Measurements from ENCODE around the gene KCNJ10.

Gene KCNJ10

DNA sequence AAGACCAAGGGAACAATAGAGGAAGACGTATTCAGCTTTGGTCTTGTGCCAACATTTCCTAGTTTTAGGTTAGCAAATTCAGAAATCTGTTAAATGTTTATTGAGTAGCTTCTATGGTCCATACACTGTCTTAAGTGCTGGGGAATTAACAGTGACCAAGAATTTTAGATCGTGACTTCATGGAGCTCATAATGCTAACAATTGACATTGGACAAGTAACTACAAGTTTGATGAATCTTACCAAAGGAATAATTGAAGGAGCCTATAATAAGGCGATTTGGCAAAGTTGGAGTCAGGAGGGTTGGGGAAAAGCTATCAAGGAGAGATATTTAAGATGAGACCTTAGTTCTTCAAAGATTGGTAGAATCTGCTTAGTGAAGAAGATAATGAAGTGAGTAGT lies 114.5 kb downstream of the KCNJ10 start:
- no peak overlapping the region for H2BK5ac ChIP-seq (ENCODE audit: low read length)
- H2BK120ac ChIP-seq (ENCODE audit: low read depth, low read length): no peak overlapping the region
- DNase-seq (ENCODE audit: low spot score): no peak
- no peak overlapping the region for H3K4me3 ChIP-seq (ENCODE audit: low read length in 2 of 2)
- no peaks in the 10 kb centered on the region for H3K9me3 ChIP-seq (replicated peaks in 1 of 2; ENCODE audit: control insufficient read depth in 2 of 2, insufficient read depth in 1 of 2, low read depth in 1 of 2, low read length in 2 of 2)
- no peaks in the 10 kb centered on the region for H3K4me1 ChIP-seq (ENCODE audit: control insufficient read depth in 2 of 2, insufficient read depth in 1 of 2, low read depth in 1 of 2, low read length in 2 of 2)
- no peak overlapping the region for H4K8ac ChIP-seq (ENCODE audit: low read depth, low read length)
- H3K18ac ChIP-seq (ENCODE audit: low read length): no peak overlapping the region
- no peak overlapping the region for H3K14ac ChIP-seq (ENCODE audit: low read length)
- no peaks in the 10 kb centered on the region for H3K79me1 ChIP-seq (ENCODE audit: low read depth, low read length)
- H3K27ac ChIP-seq (replicated peaks; ENCODE audit: low read length): no peak overlapping the region
- H3K27me3 ChIP-seq (ENCODE audit: control insufficient read depth in 3 of 3, insufficient read depth in 3 of 3, low read depth in 1 of 3, low read length in 3 of 3): peaks cover 0 to 53% (median 0%) of the 10 kb centered on the region in 3 experiments
- no peak overlapping the region for H3K4ac ChIP-seq (ENCODE audit: low read length)
- no CpG with 5 or more reads among the region's 3 CpGs for WGBS, 2 donors (ENCODE audit: extremely low coverage in 2 of 2, insufficient read length in 2 of 2, insufficient replicate concordance in 1 of 2)
- no peak overlapping the region for H3K23ac ChIP-seq (ENCODE audit: low read depth, low read length, poor library complexity)
- no peak overlapping the region for H3K9ac ChIP-seq (ENCODE audit: low read depth, low read length, poor library complexity)
- no peak overlapping the region for H2AK5ac ChIP-seq (ENCODE audit: low read depth, low read length)
- H2BK12ac ChIP-seq (ENCODE audit: low read length): no peak overlapping the region
- no peak overlapping the region for H4K91ac ChIP-seq (ENCODE audit: low read depth, low read length, poor library complexity)
- no peaks in the 10 kb centered on the region for H3K36me3 ChIP-seq (replicated peaks in 1 of 2; ENCODE audit: control insufficient read depth in 2 of 2, insufficient read depth in 2 of 2, low read length in 2 of 2)
- H2BK15ac ChIP-seq (ENCODE audit: low read length): no peak overlapping the region
- H3K4me2 ChIP-seq (ENCODE audit: insufficient read depth, low read length, poor library complexity, severe bottlenecking): no peak overlapping the region
- H2AFZ ChIP-seq (ENCODE audit: low read length): no peak overlapping the region

DNA sequence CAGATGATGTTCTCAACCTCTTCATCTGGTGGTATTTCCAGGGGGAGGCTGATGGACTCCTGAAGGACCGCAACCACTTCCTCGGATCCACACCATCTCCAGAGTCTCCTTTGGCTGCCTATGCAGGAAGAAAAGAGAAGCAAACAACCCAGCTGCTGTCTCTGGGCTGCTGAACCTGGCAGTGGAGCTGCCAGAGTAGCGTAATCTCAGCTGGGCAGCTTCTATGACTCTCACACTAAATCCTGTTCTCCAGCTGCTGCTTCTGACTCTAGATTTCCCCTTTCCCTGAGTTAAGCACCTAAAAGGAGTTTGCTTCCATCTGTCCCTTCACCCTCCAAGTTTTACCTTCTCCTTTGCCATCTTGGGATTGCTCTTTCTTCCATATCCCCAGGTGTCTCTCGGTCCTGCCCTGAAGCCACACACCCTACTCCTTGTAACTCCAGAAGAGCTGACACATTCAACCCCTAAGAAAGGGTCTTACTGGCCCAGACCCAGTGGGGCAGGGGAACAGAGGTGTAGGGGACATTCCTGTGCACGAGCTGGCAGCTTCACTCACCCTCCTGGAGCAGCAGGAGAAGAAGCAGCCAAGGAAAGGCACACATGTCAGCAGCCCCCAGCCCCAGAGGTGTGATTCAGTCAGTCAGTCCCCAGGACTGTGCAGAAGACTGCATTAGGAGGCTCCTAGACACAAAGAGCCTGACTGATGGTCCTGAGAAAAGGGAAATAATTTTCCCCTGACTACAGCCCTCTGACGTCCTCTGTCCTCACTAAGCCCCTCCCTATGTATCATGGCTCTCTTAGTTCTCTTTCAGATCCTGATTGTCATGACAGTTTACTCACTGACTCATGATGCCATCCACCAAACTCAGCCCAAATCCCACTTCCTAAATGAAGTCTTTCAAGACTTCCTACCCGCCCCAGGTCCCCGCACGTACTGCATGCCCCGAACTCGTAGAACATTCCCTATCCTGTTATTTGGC lies 116.1 kb downstream of the KCNJ10 start, which contains the start of gene SLAMF9:
Gene SLAMF9 (minus strand): TSS at position 702 of the 980 bp plus-strand sequence. CDS start 100 bp downstream, at position 602.
- H4K8ac ChIP-seq (ENCODE audit: low read depth, low read length): no peak within 1 kb of the TSS
- WGBS, 2 donors (ENCODE audit: extremely low coverage in 2 of 2, insufficient read length in 2 of 2, insufficient replicate concordance in 1 of 2): no CpG with 5 or more reads among the region's 11 CpGs
- H3K9ac ChIP-seq (ENCODE audit: low read depth, low read length, poor library complexity): no peak within 1 kb of the TSS
- no peak within 1 kb of the TSS for H3K18ac ChIP-seq (ENCODE audit: low read length)
- no peak for DNase-seq (ENCODE audit: low spot score)
- H3K36me3 ChIP-seq (replicated peaks in 1 of 2; ENCODE audit: control insufficient read depth in 2 of 2, insufficient read depth in 2 of 2, low read length in 2 of 2): no peaks in the 10 kb centered on the region
- H2BK12ac ChIP-seq (ENCODE audit: low read length): no peak within 1 kb of the TSS
- H2BK5ac ChIP-seq (ENCODE audit: low read length): no peak within 1 kb of the TSS
- no peak within 1 kb of the TSS for H3K23ac ChIP-seq (ENCODE audit: low read depth, low read length, poor library complexity)
- H3K27me3 ChIP-seq (ENCODE audit: control insufficient read depth in 3 of 3, insufficient read depth in 3 of 3, low read depth in 1 of 3, low read length in 3 of 3): peaks cover 0 to 60% (median 0%) of the 10 kb centered on the region in 3 experiments
- H3K4me3 ChIP-seq (ENCODE audit: low read length in 2 of 2): no peak within 1 kb of the TSS
- no peak within 1 kb of the TSS for H4K91ac ChIP-seq (ENCODE audit: low read depth, low read length, poor library complexity)
- H3K4me2 ChIP-seq (ENCODE audit: insufficient read depth, low read length, poor library complexity, severe bottlenecking): no peak within 1 kb of the TSS
- no peak within 1 kb of the TSS for H3K4ac ChIP-seq (ENCODE audit: low read length)
- no peaks in the 10 kb centered on the region for H3K79me1 ChIP-seq (ENCODE audit: low read depth, low read length)
- H2BK15ac ChIP-seq (ENCODE audit: low read length): no peak within 1 kb of the TSS
- peaks cover 0 to 1% of the 10 kb centered on the region in 2 donors for H3K4me1 ChIP-seq (ENCODE audit: control insufficient read depth in 2 of 2, insufficient read depth in 1 of 2, low read depth in 1 of 2, low read length in 2 of 2)
- H3K9me3 ChIP-seq (replicated peaks in 1 of 2; ENCODE audit: control insufficient read depth in 2 of 2, insufficient read depth in 1 of 2, low read depth in 1 of 2, low read length in 2 of 2): no peaks in the 10 kb centered on the region
- no peak within 1 kb of the TSS for H2AK5ac ChIP-seq (ENCODE audit: low read depth, low read length)
- H2AFZ ChIP-seq (ENCODE audit: low read length): no peak within 1 kb of the TSS
- no peak within 1 kb of the TSS for H2BK120ac ChIP-seq (ENCODE audit: low read depth, low read length)
- H3K27ac ChIP-seq (replicated peaks; ENCODE audit: low read length): no peak within 1 kb of the TSS
- no peak within 1 kb of the TSS for H3K14ac ChIP-seq (ENCODE audit: low read length)

DNA sequence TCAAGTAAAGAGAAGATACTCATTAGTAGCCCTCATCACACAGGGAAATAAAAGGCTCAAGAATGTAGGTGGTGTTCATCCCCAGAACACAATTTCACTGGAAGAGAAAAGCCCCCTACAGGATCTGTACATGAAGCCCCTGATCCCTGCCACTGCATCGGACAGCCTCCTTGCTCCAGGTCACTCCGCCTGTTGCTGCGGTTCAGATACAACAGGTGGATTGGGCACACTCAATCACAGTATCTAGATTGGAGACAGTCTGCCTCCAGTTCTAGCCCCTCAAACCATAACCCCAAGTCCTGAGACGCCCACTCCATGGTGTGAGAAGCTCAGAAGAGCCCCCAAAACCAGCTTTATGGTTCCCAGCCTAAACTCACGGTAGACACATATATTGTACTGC lies 117.0 kb downstream of the KCNJ10 start:
- DNase-seq (ENCODE audit: low spot score): no peak
- WGBS, 2 donors (ENCODE audit: extremely low coverage in 2 of 2, insufficient read length in 2 of 2, insufficient replicate concordance in 1 of 2): no CpG with 5 or more reads among the region's 5 CpGs
- H3K9me3 ChIP-seq (replicated peaks in 1 of 2; ENCODE audit: control insufficient read depth in 2 of 2, insufficient read depth in 1 of 2, low read depth in 1 of 2, low read length in 2 of 2): no peaks in the 10 kb centered on the region
- no peak overlapping the region for H3K9ac ChIP-seq (ENCODE audit: low read depth, low read length, poor library complexity)
- H3K27ac ChIP-seq (replicated peaks; ENCODE audit: low read length): no peak overlapping the region
- no peak overlapping the region for H4K8ac ChIP-seq (ENCODE audit: low read depth, low read length)
- H2AK5ac ChIP-seq (ENCODE audit: low read depth, low read length): no peak overlapping the region
- no peak overlapping the region for H2BK15ac ChIP-seq (ENCODE audit: low read length)
- no peak overlapping the region for H2BK5ac ChIP-seq (ENCODE audit: low read length)
- no peak overlapping the region for H3K4me2 ChIP-seq (ENCODE audit: insufficient read depth, low read length, poor library complexity, severe bottlenecking)
- no peak overlapping the region for H3K23ac ChIP-seq (ENCODE audit: low read depth, low read length, poor library complexity)
- no peaks in the 10 kb centered on the region for H3K36me3 ChIP-seq (replicated peaks in 1 of 2; ENCODE audit: control insufficient read depth in 2 of 2, insufficient read depth in 2 of 2, low read length in 2 of 2)
- peaks cover 0 to 1% of the 10 kb centered on the region in 2 donors for H3K4me1 ChIP-seq (ENCODE audit: control insufficient read depth in 2 of 2, insufficient read depth in 1 of 2, low read depth in 1 of 2, low read length in 2 of 2)
- peaks cover 0 to 65% (median 0%) of the 10 kb centered on the region in 3 experiments for H3K27me3 ChIP-seq (ENCODE audit: control insufficient read depth in 3 of 3, insufficient read depth in 3 of 3, low read depth in 1 of 3, low read length in 3 of 3)
- H2BK12ac ChIP-seq (ENCODE audit: low read length): no peak overlapping the region
- no peak overlapping the region for H3K14ac ChIP-seq (ENCODE audit: low read length)
- H3K79me1 ChIP-seq (ENCODE audit: low read depth, low read length): no peaks in the 10 kb centered on the region
- H3K18ac ChIP-seq (ENCODE audit: low read length): no peak overlapping the region
- no peak overlapping the region for H3K4ac ChIP-seq (ENCODE audit: low read length)
- H3K4me3 ChIP-seq (ENCODE audit: low read length in 2 of 2): no peak overlapping the region
- H2AFZ ChIP-seq (ENCODE audit: low read length): no peak overlapping the region
- H2BK120ac ChIP-seq (ENCODE audit: low read depth, low read length): no peak overlapping the region
- H4K91ac ChIP-seq (ENCODE audit: low read depth, low read length, poor library complexity): no peak overlapping the region

DNA sequence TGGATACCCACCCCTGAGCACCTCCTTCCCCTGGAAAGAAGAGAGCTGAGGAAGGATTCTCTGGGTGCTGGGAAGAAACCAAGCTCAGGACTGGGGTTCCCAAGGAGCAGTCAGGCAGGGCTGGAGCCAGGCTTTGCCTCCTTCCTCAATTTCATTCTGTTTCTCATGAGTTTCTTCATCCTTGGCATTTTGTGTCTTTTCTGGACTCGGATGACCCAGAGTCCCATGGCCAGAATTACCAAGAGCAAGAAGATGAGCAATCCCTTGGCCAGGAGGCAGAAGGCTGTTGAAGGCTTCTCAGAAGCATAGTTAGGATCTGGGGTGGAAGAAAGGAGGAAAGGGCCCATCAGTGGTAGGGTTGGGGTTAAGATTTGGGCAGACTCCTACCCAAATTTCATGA lies 118.4 kb downstream of the KCNJ10 start:
- Histone ChIP-seq H2AK5ac (ENCODE audit: low read depth, low read length) (no peak overlapping the region), H4K8ac (ENCODE audit: low read depth, low read length) (no peak overlapping the region), H2BK12ac (ENCODE audit: low read length) (no peak overlapping the region), H3K4ac (ENCODE audit: low read length) (no peak overlapping the region), H2AFZ (ENCODE audit: low read length) (no peak overlapping the region), H3K14ac (ENCODE audit: low read length) (no peak overlapping the region), H2BK5ac (ENCODE audit: low read length) (no peak overlapping the region), H2BK15ac (ENCODE audit: low read length) (no peak overlapping the region), H3K4me3 (ENCODE audit: low read length in 2 of 2) (no peak overlapping the region), H3K4me1 (ENCODE audit: control insufficient read depth in 2 of 2, insufficient read depth in 1 of 2, low read depth in 1 of 2, low read length in 2 of 2) (peaks cover 0 to 1% of the 10 kb centered on the region in 2 donors), H3K9me3 (replicated peaks in 1 of 2; ENCODE audit: control insufficient read depth in 2 of 2, insufficient read depth in 1 of 2, low read depth in 1 of 2, low read length in 2 of 2) (no peaks in the 10 kb centered on the region), H3K79me1 (ENCODE audit: low read depth, low read length) (no peaks in the 10 kb centered on the region), H3K36me3 (replicated peaks in 1 of 2; ENCODE audit: control insufficient read depth in 2 of 2, insufficient read depth in 2 of 2, low read length in 2 of 2) (no peaks in the 10 kb centered on the region), H3K18ac (ENCODE audit: low read length) (no peak overlapping the region), H3K27ac (replicated peaks; ENCODE audit: low read length) (no peak overlapping the region), H4K91ac (ENCODE audit: low read depth, low read length, poor library complexity) (no peak overlapping the region), H3K4me2 (ENCODE audit: insufficient read depth, low read length, poor library complexity, severe bottlenecking) (no peak overlapping the region), H3K9ac (ENCODE audit: low read depth, low read length, poor library complexity) (no peak overlapping the region), H2BK120ac (ENCODE audit: low read depth, low read length) (no peak overlapping the region), H3K23ac (ENCODE audit: low read depth, low read length, poor library complexity) (no peak overlapping the region), H3K27me3 (ENCODE audit: control insufficient read depth in 3 of 3, insufficient read depth in 3 of 3, low read depth in 1 of 3, low read length in 3 of 3) (peaks cover 0 to 73% (median 0%) of the 10 kb centered on the region in 3 experiments)
- no peak for DNase-seq (ENCODE audit: low spot score)
- WGBS, 2 donors (ENCODE audit: extremely low coverage in 2 of 2, insufficient read length in 2 of 2, insufficient replicate concordance in 1 of 2): no CpG with 5 or more reads among the region's 1 CpG

Measured in neuronal stem cell (in vitro differentiated cells).